Activated naive CD4-positive, alpha-beta T cell treated with anti-CD3 and anti-CD28 coated beads, Interleukin-2, amount 50 U/mL, for 16 hours (primary cell): ENCODE measurements around the gene NPY4R.
"Not testable (repeated sequence)": the region's sequence is repeated elsewhere in the genome, so short reads cannot be mapped to it uniquely, and the experiment has no call there.

Source experiments
- DNase-seq: peaks from one replicate; pipeline ENCODE4 v3.0.0-alpha.2; 2020

Gene NPY4R

GRCh38 chr10:46465765-46466164 is at the start of gene NPY4R:
Gene NPY4R, minus strand, starts transcription at chr10:46465958. Its CDS starts 3,323 bp downstream, at chr10:46462635.
- not testable (repeated sequence) for DNase-seq

- no peak for DNase-seq
These were observed 49.6 kb upstream of the NPY4R start for GRCh38 chr10:46515366-46515765.

- DNase-seq = no peak
These were observed 49.1 kb upstream of the NPY4R start for GRCh38 chr10:46514899-46515298.

- DNase-seq = no peak
These were observed 48.7 kb upstream of the NPY4R start for GRCh38 chr10:46514431-46514861.

- not testable (repeated sequence) for DNase-seq
These were observed 47.6 kb upstream of the NPY4R start for GRCh38 chr10:46513333-46513732.

GRCh38 chr10:46512725-46513124 is 47.0 kb upstream of the NPY4R start:
- not testable (repeated sequence) for DNase-seq

GRCh38 chr10:46512002-46512401 is 46.2 kb upstream of the NPY4R start:
- DNase-seq = not testable (repeated sequence)

GRCh38 chr10:46499990-46500389 is 34.2 kb upstream of the NPY4R start:
- DNase-seq = not testable (repeated sequence)

- DNase-seq = not testable (repeated sequence)
These were observed 33.4 kb upstream of the NPY4R start for GRCh38 chr10:46498985-46499703.

- DNase-seq = not testable (repeated sequence)
These were observed 32.1 kb upstream of the NPY4R start for GRCh38 chr10:46497878-46498277.

GRCh38 chr10:46497401-46497800 is 31.6 kb upstream of the NPY4R start:
- DNase-seq = not testable (repeated sequence)

- DNase-seq = not testable (repeated sequence)
These were observed 25.8 kb upstream of the NPY4R start for GRCh38 chr10:46491364-46492114.

GRCh38 chr10:46490285-46490684 is 24.5 kb upstream of the NPY4R start:
- DNase-seq = not testable (repeated sequence)

GRCh38 chr10:46486459-46486858 is 20.7 kb upstream of the NPY4R start:
- DNase-seq = not testable (repeated sequence)

- DNase-seq = not testable (repeated sequence)
These were observed 9.1 kb upstream of the NPY4R start for GRCh38 chr10:46474746-46475320.

- not testable (repeated sequence) for DNase-seq
These were observed 8.0 kb upstream of the NPY4R start for GRCh38 chr10:46473758-46474157.

- not testable (repeated sequence) for DNase-seq
These were observed 4.4 kb upstream of the NPY4R start for GRCh38 chr10:46470134-46470533.

- DNase-seq = not testable (repeated sequence)
These were observed 2.5 kb upstream of the NPY4R start for GRCh38 chr10:46468119-46468809.

- not testable (repeated sequence) for DNase-seq
These were observed 2.1 kb downstream of the NPY4R start for GRCh38 chr10:46463608-46464007.

GRCh38 chr10:46462276-46462675 is 3.5 kb downstream of the NPY4R start:
- not testable (repeated sequence) for DNase-seq

- not testable (repeated sequence) for DNase-seq
These were observed 6.2 kb downstream of the NPY4R start for GRCh38 chr10:46459579-46459978.

- DNase-seq = not testable (repeated sequence)
These were observed 8.7 kb downstream of the NPY4R start for GRCh38 chr10:46457071-46457470.

- not testable (repeated sequence) for DNase-seq
These were observed 9.8 kb downstream of the NPY4R start for GRCh38 chr10:46455992-46456391.
